ENCODE data around the gene OLIG2. TPM values are rescaled to one million over a fixed set of nuclear protein-coding genes. Genes with fewer than 3 reads are reported as not detected.

Gene OLIG2
- total RNA-seq, 2 experiments from 2014 or later: not detected

- Histone ChIP-seq H3K27ac (ENCODE audit: low read depth, low read length, poor library complexity, severe bottlenecking) (no peak overlapping the region), H3K9me2 (ENCODE audit: insufficient read depth, low read length) (no peaks in the 10 kb centered on the region), H3K36me3 (ENCODE audit: insufficient read depth, low read length) (no peaks in the 10 kb centered on the region), H3K9me3 (ENCODE audit: low read length) (no peaks in the 10 kb centered on the region), H3K4me3 (ENCODE audit: low read depth, low read length, poor library complexity, severe bottlenecking) (no peak overlapping the region), H2AFZ (ENCODE audit: low read length) (no peak overlapping the region), H3K4me1 (ENCODE audit: insufficient read depth, low read length, poor library complexity, severe bottlenecking) (no peaks in the 10 kb centered on the region), H4K20me1 (ENCODE audit: insufficient read depth, low read length) (no peaks in the 10 kb centered on the region), H3K4me2 (ENCODE audit: low read length) (no peak overlapping the region), H3K79me2 (ENCODE audit: insufficient read depth, low read depth, low read length) (no peaks in the 10 kb centered on the region)
- ChIA-PET CTCF (ENCODE audit: unreplicated experiment) (no interaction called here), POLR2A (interaction anchor here (0.6 kb wide), 1 partner anchor 210 kb away, joined by 3 read pairs; no protein-coding TSS in a partner anchor)
- DNase-seq (ENCODE audit: low spot score): no peak
- TF ChIP-seq EZH2phosphoT487 (IDR thresholded peaks at IDR 0.05; ENCODE audit: borderline replicate concordance, low read depth, low read length) (no peak), CTCF (conservative IDR thresholded peaks at IDR 0.05; ENCODE audit: low read length) (no peak)
- no TSS peak for BruUV-seq (replicated peaks)
- intact Hi-C loops (cut with micrococcal nuclease; ENCODE audit: unreplicated experiment): no loop called here
These were observed 51.0 kb downstream of the OLIG2 start for GRCh38 chr21:33076600-33077329.

Other genes with a start within 250 kb of the OLIG2 start
- not detected in 2 replicates for gene OLIG1, start 44.2 kb downstream of the OLIG2 start, total RNA-seq (2014; rRNA removed; shearing (Covaris generic))
- not detected in 2 replicates for gene OLIG1, start 44.2 kb downstream of the OLIG2 start, total RNA-seq (2022)
- 22.1 and 24.8 TPM in 2 replicates for gene IFNAR2, start 204.0 kb downstream of the OLIG2 start, total RNA-seq (2014; rRNA removed; shearing (Covaris generic))
- gene IFNAR2, start 204.0 kb downstream of the OLIG2 start, total RNA-seq (2022): 93.5 and 114 TPM in 2 replicates
- 44.3 and 48.0 TPM in 2 replicates for gene IL10RB, start 240.4 kb downstream of the OLIG2 start, total RNA-seq (2014; rRNA removed; shearing (Covaris generic))
- 48.3 and 54.5 TPM in 2 replicates for gene IL10RB, start 240.4 kb downstream of the OLIG2 start, total RNA-seq (2022)

All from OCI-LY7 (cell line).